ENCODE measurements around the gene LRRC58.
"Not testable (repeated sequence)": the region's sequence is repeated elsewhere in the genome, so short reads cannot be mapped to it uniquely, and the experiment has no call there.

LRRC58 gene

DNA sequence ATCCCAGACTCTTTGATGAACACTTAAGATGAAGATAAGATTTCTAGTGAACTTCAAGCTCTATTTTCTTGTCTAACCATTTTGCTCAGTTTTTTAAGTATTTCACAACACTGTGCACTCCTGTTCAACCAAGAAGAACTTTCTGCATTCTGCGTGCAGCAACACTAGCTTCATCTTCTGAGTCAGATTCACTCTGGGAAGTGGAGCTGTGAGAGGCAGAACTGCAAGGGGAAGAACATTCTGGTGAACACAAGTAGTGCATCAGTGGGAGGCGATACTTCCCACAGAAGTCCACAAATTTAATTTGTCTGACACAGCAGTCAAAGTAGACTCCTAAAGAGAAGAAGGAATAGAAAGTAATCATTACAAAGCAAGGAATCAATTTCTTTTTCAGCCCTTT lies 18.1 kb downstream of the LRRC58 start:
- Histone ChIP-seq H3K4me2 (ENCODE audit: low read depth, low read length, poor library complexity, severe bottlenecking) (no peak overlapping the region), H3K79me2 (ENCODE audit: insufficient read depth, low read length) (peaks cover 16% of the 10 kb centered on the region), H3K27ac (ENCODE audit: low read depth, low read length) (no peak overlapping the region), H3K27me3 (ENCODE audit: low read length) (no peaks in the 10 kb centered on the region), H3K4me3 (ENCODE audit: insufficient read depth, low read length, poor library complexity, severe bottlenecking) (no peak overlapping the region), H3K9ac (ENCODE audit: low read length) (no peak overlapping the region), H3K9me3 (ENCODE audit: insufficient read depth, low read length) (no peaks in the 10 kb centered on the region), H3F3A (ENCODE audit: insufficient read depth) (no peaks in the 10 kb centered on the region; the same call in 1 of the 2 replicates), H3K9me2 (replicated peaks; ENCODE audit: insufficient read depth, low read length) (no peaks in the 10 kb centered on the region), H4K20me1 (ENCODE audit: low read depth, low read length) (peaks cover 10% of the 10 kb centered on the region), H3K36me3 (ENCODE audit: low read length) (peaks cover 49% of the 10 kb centered on the region), H2AFZ (ENCODE audit: low read depth, low read length, severe bottlenecking) (no peak overlapping the region)
- no peak for TF ChIP-seq EZH2phosphoT487 (conservative IDR thresholded peaks at IDR 0.05; ENCODE audit: low read length)
- TF ChIP-seq, protein P1, sequence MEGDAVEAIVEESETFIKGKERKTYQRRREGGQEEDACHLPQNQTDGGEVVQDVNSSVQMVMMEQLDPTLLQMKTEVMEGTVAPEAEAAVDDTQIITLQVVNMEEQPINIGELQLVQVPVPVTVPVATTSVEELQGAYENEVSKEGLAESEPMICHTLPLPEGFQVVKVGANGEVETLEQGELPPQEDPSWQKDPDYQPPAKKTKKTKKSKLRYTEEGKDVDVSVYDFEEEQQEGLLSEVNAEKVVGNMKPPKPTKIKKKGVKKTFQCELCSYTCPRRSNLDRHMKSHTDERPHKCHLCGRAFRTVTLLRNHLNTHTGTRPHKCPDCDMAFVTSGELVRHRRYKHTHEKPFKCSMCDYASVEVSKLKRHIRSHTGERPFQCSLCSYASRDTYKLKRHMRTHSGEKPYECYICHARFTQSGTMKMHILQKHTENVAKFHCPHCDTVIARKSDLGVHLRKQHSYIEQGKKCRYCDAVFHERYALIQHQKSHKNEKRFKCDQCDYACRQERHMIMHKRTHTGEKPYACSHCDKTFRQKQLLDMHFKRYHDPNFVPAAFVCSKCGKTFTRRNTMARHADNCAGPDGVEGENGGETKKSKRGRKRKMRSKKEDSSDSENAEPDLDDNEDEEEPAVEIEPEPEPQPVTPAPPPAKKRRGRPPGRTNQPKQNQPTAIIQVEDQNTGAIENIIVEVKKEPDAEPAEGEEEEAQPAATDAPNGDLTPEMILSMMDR (IDR thresholded peaks at IDR 0.05; ENCODE audit: insufficient read depth, low read length, poor library complexity, severe bottlenecking), result no peak

GRCh38 chr3:120326784-120327183 lies 22.4 kb downstream of the LRRC58 start:
- TF ChIP-seq EZH2phosphoT487 (conservative IDR thresholded peaks at IDR 0.05; ENCODE audit: low read length), result no peak
- TF ChIP-seq, protein P1 (IDR thresholded peaks at IDR 0.05; ENCODE audit: insufficient read depth, low read length, poor library complexity, severe bottlenecking), result no peak
- Histone ChIP-seq H3K36me3 (ENCODE audit: low read length) (peaks cover 38% of the 10 kb centered on the region), H3K4me3 (ENCODE audit: insufficient read depth, low read length, poor library complexity, severe bottlenecking) (no peak overlapping the region), H3K9me3 (ENCODE audit: insufficient read depth, low read length) (no peaks in the 10 kb centered on the region), H3K9ac (ENCODE audit: low read length) (no peak overlapping the region), H4K20me1 (ENCODE audit: low read depth, low read length) (no peaks in the 10 kb centered on the region), H3K4me2 (ENCODE audit: low read depth, low read length, poor library complexity, severe bottlenecking) (no peak overlapping the region), H2AFZ (ENCODE audit: low read depth, low read length, severe bottlenecking) (no peak overlapping the region), H3K27ac (ENCODE audit: low read depth, low read length) (no peak overlapping the region), H3K27me3 (ENCODE audit: low read length) (no peaks in the 10 kb centered on the region), H3F3A (ENCODE audit: insufficient read depth) (no peaks in the 10 kb centered on the region; the same call in 1 of the 2 replicates), H3K9me2 (replicated peaks; ENCODE audit: insufficient read depth, low read length) (no peaks in the 10 kb centered on the region), H3K79me2 (ENCODE audit: insufficient read depth, low read length) (no peaks in the 10 kb centered on the region)

DNA sequence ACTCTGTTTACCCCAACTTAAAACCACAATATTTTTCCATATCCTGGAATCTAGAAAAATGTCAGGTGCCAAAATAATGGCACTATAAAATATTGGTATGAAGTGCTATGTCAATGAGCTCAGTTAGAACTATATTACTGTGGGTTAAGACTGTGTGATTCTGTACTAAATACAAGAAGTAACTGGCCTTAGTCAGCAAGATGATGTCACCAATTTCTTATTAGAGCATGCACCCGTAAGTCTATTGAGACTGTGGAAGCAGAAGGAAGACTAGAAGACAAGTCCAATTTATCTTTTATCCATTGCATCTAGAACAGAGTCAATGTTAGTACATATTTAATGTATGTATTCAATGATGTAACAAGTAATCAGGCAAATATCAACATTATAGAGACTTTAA lies 25.0 kb downstream of the LRRC58 start:
- H4K20me1 ChIP-seq (ENCODE audit: low read depth, low read length), result no peaks in the 10 kb centered on the region
- no peaks in the 10 kb centered on the region for H3K9me2 ChIP-seq (replicated peaks; ENCODE audit: insufficient read depth, low read length)
- TF ChIP-seq, protein P1 (IDR thresholded peaks at IDR 0.05; ENCODE audit: insufficient read depth, low read length, poor library complexity, severe bottlenecking), result no peak
- TF ChIP-seq EZH2phosphoT487 (conservative IDR thresholded peaks at IDR 0.05; ENCODE audit: low read length), result no peak
- H2AFZ ChIP-seq (ENCODE audit: low read depth, low read length, severe bottlenecking), result no peak overlapping the region
- H3K36me3 ChIP-seq (ENCODE audit: low read length), result peaks cover 30% of the 10 kb centered on the region
- no peaks in the 10 kb centered on the region for H3K79me2 ChIP-seq (ENCODE audit: insufficient read depth, low read length)
- no peak overlapping the region for H3K27ac ChIP-seq (ENCODE audit: low read depth, low read length)
- H3K4me2 ChIP-seq (ENCODE audit: low read depth, low read length, poor library complexity, severe bottlenecking), result no peak overlapping the region
- H3K9me3 ChIP-seq (ENCODE audit: insufficient read depth, low read length), result no peaks in the 10 kb centered on the region
- no peak overlapping the region for H3K9ac ChIP-seq (ENCODE audit: low read length)
- H3F3A ChIP-seq (ENCODE audit: insufficient read depth), result no peaks in the 10 kb centered on the region
- no peaks in the 10 kb centered on the region for H3K27me3 ChIP-seq (ENCODE audit: low read length)
- H3K4me3 ChIP-seq (ENCODE audit: insufficient read depth, low read length, poor library complexity, severe bottlenecking), result no peak overlapping the region

DNA sequence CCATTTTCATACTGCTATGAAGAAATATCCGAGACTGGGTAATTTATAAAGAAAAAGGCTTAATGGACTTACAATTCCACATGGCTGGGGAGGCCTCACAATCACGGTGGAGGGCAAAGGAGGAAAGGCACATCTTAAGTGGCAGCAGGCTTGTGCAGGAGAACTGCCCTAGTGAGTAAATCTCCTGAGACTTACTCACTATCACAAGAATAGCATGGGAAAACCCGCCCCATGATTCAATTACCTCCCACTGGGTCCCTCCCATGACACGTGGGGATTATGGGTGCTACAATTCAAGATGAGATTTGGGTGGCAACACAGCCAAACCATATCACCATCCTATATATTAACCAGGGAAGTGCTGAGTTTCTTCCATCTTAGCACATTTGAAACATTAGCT lies 25.4 kb downstream of the LRRC58 start:
- H3F3A ChIP-seq (ENCODE audit: insufficient read depth); H4K20me1 ChIP-seq (ENCODE audit: low read depth, low read length); H3K27ac ChIP-seq (ENCODE audit: low read depth, low read length); H3K27me3 ChIP-seq (ENCODE audit: low read length); H3K79me2 ChIP-seq (ENCODE audit: insufficient read depth, low read length); H2AFZ ChIP-seq (ENCODE audit: low read depth, low read length, severe bottlenecking); H3K4me3 ChIP-seq (ENCODE audit: insufficient read depth, low read length, poor library complexity, severe bottlenecking); H3K9me3 ChIP-seq (ENCODE audit: insufficient read depth, low read length); H3K4me2 ChIP-seq (ENCODE audit: low read depth, low read length, poor library complexity, severe bottlenecking); H3K9me2 ChIP-seq (replicated peaks; ENCODE audit: insufficient read depth, low read length); H3K9ac ChIP-seq (ENCODE audit: low read length): not testable (repeated sequence)
- peaks cover 26% of the 10 kb centered on the region for H3K36me3 ChIP-seq (ENCODE audit: low read length)

All from SU-DHL-6 (cell line).